Skeletal muscle satellite cell (primary cell): ENCODE results near the gene IRAK1.

Experiments
- H3K27me3 ChIP-seq: 2 replicates; pipeline ENCODE4 v1.7.0; 2013; ENCODE audit warnings: low read length; ENCODE audit not compliant: control insufficient read depth, insufficient read depth
- H3K36me3 ChIP-seq: 2 replicates; pipeline ENCODE4 v1.7.0; 2013; ENCODE audit warnings: mild to moderate bottlenecking, control low read depth, low read length; ENCODE audit not compliant: insufficient read depth
- H3K4me1 ChIP-seq: 2 replicates; pipeline ENCODE4 v1.7.0; 2013; ENCODE audit warnings: low read length; ENCODE audit not compliant: control insufficient read depth, insufficient read depth
- H3K4me2 ChIP-seq: 2 replicates; pipeline ENCODE4 v1.7.0; 2013; ENCODE audit warnings: mild to moderate bottlenecking, low read length
- H3K4me3 ChIP-seq: 2 replicates; pipeline ENCODE4 v1.7.0; 2013; ENCODE audit warnings: low read length
- H3K9ac ChIP-seq: 2 replicates; pipeline ENCODE4 v1.7.0; 2013; ENCODE audit warnings: mild to moderate bottlenecking, low read depth, low read length, moderate library complexity
- H3K9me3 ChIP-seq: replicated peaks from 2 replicates; pipeline ENCODE4 v1.7.0; 2013; ENCODE audit warnings: mild to moderate bottlenecking, control low read depth, low read length

IRAK1 gene

GRCh38 chrX:154039577-154039976 is 19.9 kb upstream of the IRAK1 start:
- H3K4me1 ChIP-seq: peaks cover 59% of the 10 kb centered on the region
- H3K27me3 ChIP-seq: no peaks in the 10 kb centered on the region
- peak overlapping the region; percentile 19 for H3K4me3 ChIP-seq
- peak overlapping the region; percentile 38 for H3K4me2 ChIP-seq
- H3K9ac ChIP-seq: peak overlapping the region; percentile 70
- peaks cover 1% of the 10 kb centered on the region for H3K36me3 ChIP-seq
- no peaks in the 10 kb centered on the region for H3K9me3 ChIP-seq

- H3K4me1 ChIP-seq: peaks cover 50% of the 10 kb centered on the region
- H3K4me2 ChIP-seq: no peak overlapping the region
- H3K9me3 ChIP-seq: no peaks in the 10 kb centered on the region
- no peak overlapping the region for H3K4me3 ChIP-seq
- no peaks in the 10 kb centered on the region for H3K36me3 ChIP-seq
- H3K9ac ChIP-seq: no peak overlapping the region
- H3K27me3 ChIP-seq: no peaks in the 10 kb centered on the region
These were observed 19.0 kb upstream of the IRAK1 start for GRCh38 chrX:154038656-154039055.

GRCh38 chrX:154037754-154038153 is 18.1 kb upstream of the IRAK1 start:
- Histone ChIP-seq H3K4me3 (no peak overlapping the region), H3K36me3 (no peaks in the 10 kb centered on the region), H3K4me2 (no peak overlapping the region), H3K4me1 (peaks cover 41% of the 10 kb centered on the region), H3K27me3 (no peaks in the 10 kb centered on the region), H3K9me3 (no peaks in the 10 kb centered on the region), H3K9ac (no peak overlapping the region)

- Histone ChIP-seq H3K4me3 (no peak overlapping the region), H3K9me3 (no peaks in the 10 kb centered on the region), H3K27me3 (no peaks in the 10 kb centered on the region), H3K36me3 (peaks cover 4% of the 10 kb centered on the region), H3K9ac (no peak overlapping the region), H3K4me1 (peaks cover 29% of the 10 kb centered on the region), H3K4me2 (no peak overlapping the region)
These were observed 16.8 kb upstream of the IRAK1 start for GRCh38 chrX:154036513-154036912.

- H3K36me3 ChIP-seq: peaks cover 13% of the 10 kb centered on the region
- no peak overlapping the region for H3K9ac ChIP-seq
- H3K27me3 ChIP-seq: no peaks in the 10 kb centered on the region
- H3K4me1 ChIP-seq: peaks cover 4% of the 10 kb centered on the region
- H3K4me2 ChIP-seq: no peak overlapping the region
- H3K4me3 ChIP-seq: no peak overlapping the region
- no peaks in the 10 kb centered on the region for H3K9me3 ChIP-seq
These were observed 14.1 kb upstream of the IRAK1 start for GRCh38 chrX:154033848-154034247.

GRCh38 chrX:154032653-154033052 is 13.0 kb upstream of the IRAK1 start:
- no peaks in the 10 kb centered on the region for H3K4me1 ChIP-seq
- no peak overlapping the region for H3K9ac ChIP-seq
- H3K27me3 ChIP-seq: no peaks in the 10 kb centered on the region
- H3K4me3 ChIP-seq: no peak overlapping the region
- no peaks in the 10 kb centered on the region for H3K9me3 ChIP-seq
- peaks cover 15% of the 10 kb centered on the region for H3K36me3 ChIP-seq
- no peak overlapping the region for H3K4me2 ChIP-seq

GRCh38 chrX:154032160-154032559 is 12.5 kb upstream of the IRAK1 start:
- no peak overlapping the region for H3K4me2 ChIP-seq
- no peak overlapping the region for H3K4me3 ChIP-seq
- H3K36me3 ChIP-seq: peaks cover 15% of the 10 kb centered on the region
- no peaks in the 10 kb centered on the region for H3K27me3 ChIP-seq
- H3K9me3 ChIP-seq: no peaks in the 10 kb centered on the region
- no peak overlapping the region for H3K9ac ChIP-seq
- H3K4me1 ChIP-seq: no peaks in the 10 kb centered on the region

- H3K9ac ChIP-seq: no peak overlapping the region
- H3K4me2 ChIP-seq: no peak overlapping the region
- H3K4me3 ChIP-seq: no peak overlapping the region
- H3K4me1 ChIP-seq: no peaks in the 10 kb centered on the region
- H3K27me3 ChIP-seq: no peaks in the 10 kb centered on the region
- peaks cover 15% of the 10 kb centered on the region for H3K36me3 ChIP-seq
- H3K9me3 ChIP-seq: no peaks in the 10 kb centered on the region
These were observed 11.1 kb upstream of the IRAK1 start for GRCh38 chrX:154030715-154031305.

- Histone ChIP-seq H3K4me2 (no peak overlapping the region), H3K27me3 (no peaks in the 10 kb centered on the region), H3K9ac (no peak overlapping the region), H3K36me3 (peaks cover 15% of the 10 kb centered on the region), H3K9me3 (no peaks in the 10 kb centered on the region), H3K4me3 (no peak overlapping the region), H3K4me1 (no peaks in the 10 kb centered on the region)
These were observed 10.6 kb upstream of the IRAK1 start for GRCh38 chrX:154030266-154030665.

GRCh38 chrX:154029439-154029838 is 9.7 kb upstream of the IRAK1 start:
- no peak overlapping the region for H3K4me2 ChIP-seq
- no peak overlapping the region for H3K9ac ChIP-seq
- no peaks in the 10 kb centered on the region for H3K27me3 ChIP-seq
- H3K36me3 ChIP-seq: peaks cover 15% of the 10 kb centered on the region
- H3K9me3 ChIP-seq: no peaks in the 10 kb centered on the region
- no peaks in the 10 kb centered on the region for H3K4me1 ChIP-seq
- H3K4me3 ChIP-seq: no peak overlapping the region

- no peak overlapping the region for H3K4me2 ChIP-seq
- H3K36me3 ChIP-seq: peaks cover 17% of the 10 kb centered on the region
- H3K9me3 ChIP-seq: no peaks in the 10 kb centered on the region
- no peaks in the 10 kb centered on the region for H3K4me1 ChIP-seq
- no peak overlapping the region for H3K4me3 ChIP-seq
- no peaks in the 10 kb centered on the region for H3K27me3 ChIP-seq
- no peak overlapping the region for H3K9ac ChIP-seq
These were observed 8.9 kb upstream of the IRAK1 start for GRCh38 chrX:154028502-154029184.

- no peaks in the 10 kb centered on the region for H3K4me1 ChIP-seq
- no peak overlapping the region for H3K4me3 ChIP-seq
- H3K27me3 ChIP-seq: no peaks in the 10 kb centered on the region
- peaks cover 17% of the 10 kb centered on the region for H3K36me3 ChIP-seq
- H3K9ac ChIP-seq: no peak overlapping the region
- no peak overlapping the region for H3K4me2 ChIP-seq
- no peaks in the 10 kb centered on the region for H3K9me3 ChIP-seq
These were observed 8.3 kb upstream of the IRAK1 start for GRCh38 chrX:154027986-154028385.
